Effector memory CD8-positive, alpha-beta T cell (primary cell): ENCODE measurements around the gene ELANE.
A peak's percentile ranks its signal among the peaks of the same experiment; 100 is the strongest.

Experiments
- ATAC-seq: fragments of 150-1000 bp; cut with Tn5 transposase; replicated peaks from 2 replicates; pipeline ENCODE4 v1.10.0; 2021; ENCODE audit warnings: mild to moderate bottlenecking, moderate library complexity
- DNase-seq, 3 experiments: peaks; one replicate each; pipeline ENCODE4 v3.0.0; 2021
- H3K27ac Mint-ChIP-seq, 2 donors: one replicate each; pipeline ENCODE4 v1.8.0; 2022; ENCODE audit warnings: mild to moderate bottlenecking in 2 of 2, mixed read lengths in 2 of 2, moderate library complexity in 2 of 2
- H3K27me3 Mint-ChIP-seq, 2 donors: one replicate each; pipeline ENCODE4 v1.8.0; 2022; ENCODE audit warnings: mixed read lengths in 2 of 2
- H3K36me3 Mint-ChIP-seq: one replicate; pipeline ENCODE4 v1.8.0; 2022; ENCODE audit warnings: mild to moderate bottlenecking, moderate library complexity, mixed read lengths; ENCODE audit not compliant: insufficient read depth
- H3K4me1 Mint-ChIP-seq, 2 donors: one replicate each; pipeline ENCODE4 v1.8.0; 2022; ENCODE audit warnings: low read depth in 2 of 2, mixed read lengths in 2 of 2
- H3K4me3 Mint-ChIP-seq, 2 donors: one replicate each; pipeline ENCODE4 v1.8.0; 2022; ENCODE audit warnings: mild to moderate bottlenecking in 2 of 2, mixed read lengths in 2 of 2, moderate library complexity in 2 of 2
- H3K9me3 Mint-ChIP-seq, 2 donors: one replicate each; pipeline ENCODE4 v1.8.0; 2022; ENCODE audit warnings: mixed read lengths in 2 of 2
- total RNA-seq, 9 experiments: gene quantifications; one replicate each; lab custom pipeline; 2026; lab: John Stamatoyannopoulos, UW

ELANE gene
- total RNA-seq = 0 to 0.24 (median 0) reads per million in 9 experiments

DNA sequence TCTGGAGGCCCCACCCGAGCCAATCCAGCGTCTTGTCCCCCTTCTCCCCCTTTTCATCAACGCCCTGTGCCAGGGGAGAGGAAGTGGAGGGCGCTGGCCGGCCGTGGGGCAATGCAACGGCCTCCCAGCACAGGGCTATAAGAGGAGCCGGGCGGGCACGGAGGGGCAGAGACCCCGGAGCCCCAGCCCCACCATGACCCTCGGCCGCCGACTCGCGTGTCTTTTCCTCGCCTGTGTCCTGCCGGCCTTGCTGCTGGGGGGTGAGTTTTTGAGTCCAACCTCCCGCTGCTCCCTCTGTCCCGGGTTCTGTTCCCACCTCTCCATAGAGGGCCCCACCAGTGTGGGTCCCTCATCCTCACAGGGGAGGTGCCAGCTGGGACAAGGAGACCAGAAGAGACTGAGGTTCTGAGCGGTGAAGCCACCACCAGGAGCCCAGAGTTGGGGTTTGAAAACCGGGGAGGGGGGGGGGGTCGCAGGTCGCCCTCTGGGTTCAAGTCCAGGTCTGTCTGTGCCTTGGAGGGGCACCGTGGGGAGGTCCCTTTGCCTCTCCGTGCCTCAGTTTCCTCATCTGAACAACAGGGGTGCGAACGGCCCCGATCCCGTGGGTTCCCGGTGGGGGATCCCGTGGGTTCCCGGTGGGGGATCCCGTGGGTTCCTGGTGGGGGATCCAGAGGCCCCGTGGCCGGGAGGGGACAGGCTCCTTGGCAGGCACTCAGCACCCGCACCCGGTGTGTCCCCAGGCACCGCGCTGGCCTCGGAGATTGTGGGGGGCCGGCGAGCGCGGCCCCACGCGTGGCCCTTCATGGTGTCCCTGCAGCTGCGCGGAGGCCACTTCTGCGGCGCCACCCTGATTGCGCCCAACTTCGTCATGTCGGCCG, at the start of gene ELANE:
Gene ELANE, plus strand, starts transcription at position 168 of the 878 bp plus-strand sequence. Its CDS starts 26 bp downstream, at position 194.
- Mint-ChIP-seq H3K9me3 (no peaks in the 10 kb centered on the region), H3K27me3 (peaks cover 15 to 37% of the 10 kb centered on the region in 2 donors), H3K36me3 (no peaks in the 10 kb centered on the region), H3K4me1 (peaks cover 1 to 3% of the 10 kb centered on the region in 2 donors), H3K4me3 (no peak within 1 kb of the TSS), H3K27ac (no peak within 1 kb of the TSS)
- no peak for ATAC-seq
- no peak for DNase-seq

DNA sequence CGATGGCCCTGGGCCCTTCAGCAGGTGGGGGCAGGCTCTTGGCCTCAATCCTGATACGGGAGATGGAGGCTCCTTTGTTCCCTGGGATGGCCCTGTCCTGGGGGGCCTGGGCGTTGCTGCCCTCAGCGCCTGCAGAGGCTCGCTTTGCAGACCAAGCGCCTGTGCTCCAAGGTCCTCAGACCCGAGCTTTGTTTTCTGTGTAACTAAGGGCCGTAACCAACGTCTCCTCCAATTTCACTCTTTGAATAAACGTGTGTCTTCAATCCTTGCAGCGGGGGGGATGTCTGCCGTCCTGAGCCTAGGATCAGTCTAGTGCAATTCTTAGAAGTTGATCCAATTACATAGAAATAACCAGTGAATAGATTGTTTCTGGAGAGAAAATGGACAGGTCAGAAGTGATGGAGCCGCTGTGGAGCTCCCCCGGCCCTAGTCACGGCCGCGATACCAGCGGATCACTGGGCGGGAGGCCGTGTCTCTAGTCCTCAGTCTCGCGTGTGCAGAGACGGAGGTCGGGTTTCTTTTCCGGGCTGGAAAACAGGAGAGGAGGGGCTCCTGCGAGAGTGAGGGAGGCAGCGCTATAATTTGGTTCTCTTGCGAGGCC, 49.5 kb upstream of the ELANE start:
- H3K27ac Mint-ChIP-seq = peak overlapping the region; percentile 90 to 95
- peaks cover 44 to 56% of the 10 kb centered on the region in 2 donors for H3K4me1 Mint-ChIP-seq
- ATAC-seq (no peak), DNase-seq (no peak)
- no peaks in the 10 kb centered on the region for H3K9me3 Mint-ChIP-seq
- peak overlapping the region; percentile 85 to 87 for H3K4me3 Mint-ChIP-seq
- no peaks in the 10 kb centered on the region for H3K27me3 Mint-ChIP-seq
- H3K36me3 Mint-ChIP-seq = peaks cover 93% of the 10 kb centered on the region

DNA sequence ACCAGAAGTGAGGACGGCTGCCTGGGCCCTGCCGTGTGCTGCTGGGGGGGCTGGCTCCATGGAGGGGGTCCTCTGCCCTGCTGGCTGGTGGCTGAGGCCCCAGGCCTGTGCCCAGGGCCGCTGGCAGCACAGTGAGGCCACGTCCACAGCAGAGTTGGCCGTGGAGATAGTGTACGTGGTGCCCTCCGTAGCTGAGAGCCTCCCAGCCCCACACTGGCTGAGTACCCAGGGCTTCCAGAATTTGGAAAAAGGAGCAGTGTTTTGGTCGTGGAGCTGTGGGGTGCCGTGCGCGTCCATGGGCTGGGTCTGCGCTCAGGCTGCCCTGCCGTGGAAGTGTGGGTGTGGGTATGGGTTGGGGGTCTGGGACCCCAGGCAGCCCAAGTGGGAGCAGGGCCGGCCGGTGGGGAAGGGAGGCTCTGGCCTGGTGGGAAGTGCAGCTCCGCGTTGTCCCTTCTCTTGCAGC, 49.0 kb upstream of the ELANE start:
- no peak for DNase-seq
- Mint-ChIP-seq H3K27ac (peak overlapping the region; percentile 90 to 95), H3K9me3 (no peaks in the 10 kb centered on the region), H3K4me1 (peaks cover 44 to 57% of the 10 kb centered on the region in 2 donors), H3K36me3 (peaks cover 97% of the 10 kb centered on the region), H3K27me3 (no peaks in the 10 kb centered on the region), H3K4me3 (peak overlapping the region; percentile 85 to 87)
- ATAC-seq = no peak

DNA sequence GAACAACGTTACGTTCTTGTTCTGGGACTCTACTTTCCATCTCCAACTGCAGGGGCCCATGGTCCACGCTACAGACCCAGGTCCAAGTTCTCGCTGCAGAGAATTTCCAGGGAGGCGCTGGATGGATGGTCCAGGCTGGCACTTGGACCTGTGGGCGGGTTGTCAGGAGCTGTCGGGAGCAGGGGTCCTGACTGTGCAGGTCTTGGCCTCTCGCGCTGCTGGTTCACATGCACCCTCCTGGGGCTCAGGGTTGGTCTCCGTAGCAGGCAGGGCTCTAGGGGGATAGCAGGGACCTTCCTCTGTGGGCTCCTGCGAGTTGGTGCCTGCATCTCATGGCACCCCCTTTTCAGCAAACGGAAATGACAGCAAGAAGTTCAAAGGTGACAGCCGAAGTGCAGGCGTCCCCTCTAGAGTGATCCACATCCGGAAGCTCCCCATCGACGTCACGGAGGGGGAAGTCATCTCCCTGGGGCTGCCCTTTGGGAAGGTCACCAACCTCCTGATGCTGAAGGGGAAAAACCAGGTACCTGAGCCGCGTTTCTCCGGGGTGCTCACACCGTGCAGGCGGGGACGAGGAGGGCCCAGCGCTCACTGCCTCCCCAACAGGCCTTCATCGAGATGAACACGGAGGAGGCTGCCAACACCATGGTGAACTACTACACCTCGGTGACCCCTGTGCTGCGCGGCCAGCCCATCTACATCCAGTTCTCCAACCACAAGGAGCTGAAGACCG, 48.3 kb upstream of the ELANE start:
- peaks cover 43 to 56% of the 10 kb centered on the region in 2 donors for H3K4me1 Mint-ChIP-seq
- ATAC-seq (no peak), DNase-seq (no peak)
- H3K27ac Mint-ChIP-seq = peak overlapping the region in 1 of 2 donors; percentile 95
- H3K36me3 Mint-ChIP-seq = peaks cover 97% of the 10 kb centered on the region
- H3K27me3 Mint-ChIP-seq = no peaks in the 10 kb centered on the region
- H3K4me3 Mint-ChIP-seq = peak overlapping the region in 1 of 2 donors; percentile 21
- no peaks in the 10 kb centered on the region for H3K9me3 Mint-ChIP-seq

DNA sequence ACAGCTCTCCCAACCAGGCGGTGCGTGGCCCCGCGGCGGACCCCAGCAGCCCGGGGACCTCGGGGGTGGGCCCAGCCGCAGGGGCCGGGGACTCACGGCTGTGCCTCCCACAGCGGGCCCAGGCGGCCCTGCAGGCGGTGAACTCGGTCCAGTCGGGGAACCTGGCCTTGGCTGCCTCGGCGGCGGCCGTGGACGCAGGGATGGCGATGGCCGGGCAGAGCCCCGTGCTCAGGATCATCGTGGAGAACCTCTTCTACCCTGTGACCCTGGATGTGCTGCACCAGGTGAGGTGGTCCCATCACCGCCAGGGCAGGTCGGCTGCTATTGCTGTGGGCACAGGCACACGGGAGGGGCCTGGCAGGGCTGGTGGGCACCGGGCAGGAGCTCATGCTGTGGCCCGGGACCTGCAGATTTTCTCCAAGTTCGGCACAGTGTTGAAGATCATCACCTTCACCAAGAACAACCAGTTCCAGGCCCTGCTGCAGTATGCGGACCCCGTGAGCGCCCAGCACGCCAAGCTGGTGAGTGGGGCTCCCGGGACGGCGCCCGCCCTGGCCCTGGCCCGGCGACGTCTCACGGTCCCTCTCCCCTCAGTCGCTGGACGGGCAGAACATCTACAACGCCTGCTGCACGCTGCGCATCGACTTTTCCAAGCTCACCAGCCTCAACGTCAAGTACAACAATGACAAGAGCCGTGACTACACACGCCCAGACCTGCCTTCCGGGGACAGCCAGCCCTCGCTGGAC, 47.5 kb upstream of the ELANE start:
- ATAC-seq (no peak), DNase-seq (no peak)
- H3K4me1 Mint-ChIP-seq = peaks cover 36 to 49% of the 10 kb centered on the region in 2 donors
- H3K27me3 Mint-ChIP-seq = no peaks in the 10 kb centered on the region
- no peaks in the 10 kb centered on the region for H3K9me3 Mint-ChIP-seq
- no peak overlapping the region for H3K4me3 Mint-ChIP-seq
- peak overlapping the region in 1 of 2 donors; percentile 95 for H3K27ac Mint-ChIP-seq
- H3K36me3 Mint-ChIP-seq = peaks cover 97% of the 10 kb centered on the region

DNA sequence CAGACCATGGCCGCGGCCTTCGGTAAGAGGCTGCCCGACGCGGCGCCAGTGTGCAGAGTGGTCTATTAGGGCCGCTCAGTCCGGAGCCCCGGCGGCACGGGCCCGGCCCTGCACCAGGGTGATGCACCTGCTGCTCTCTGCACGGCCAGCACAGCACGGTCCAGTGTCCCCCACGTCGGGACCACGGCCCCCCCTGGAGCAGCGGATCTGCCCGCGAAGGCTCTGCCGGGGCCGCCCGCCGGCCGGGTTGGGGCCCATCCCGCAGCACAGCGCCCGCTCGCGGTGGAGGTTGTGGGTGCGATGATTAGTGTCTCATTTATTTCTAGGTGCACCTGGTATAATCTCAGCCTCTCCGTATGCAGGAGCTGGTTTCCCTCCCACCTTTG, 46.9 kb upstream of the ELANE start:
- Mint-ChIP-seq H3K27me3 (no peaks in the 10 kb centered on the region), H3K4me1 (peaks cover 30 to 43% of the 10 kb centered on the region in 2 donors), H3K9me3 (no peaks in the 10 kb centered on the region), H3K36me3 (peaks cover 97% of the 10 kb centered on the region), H3K4me3 (no peak overlapping the region), H3K27ac (peak overlapping the region in 1 of 2 donors; percentile 74)
- ATAC-seq (no peak), DNase-seq (no peak)

DNA sequence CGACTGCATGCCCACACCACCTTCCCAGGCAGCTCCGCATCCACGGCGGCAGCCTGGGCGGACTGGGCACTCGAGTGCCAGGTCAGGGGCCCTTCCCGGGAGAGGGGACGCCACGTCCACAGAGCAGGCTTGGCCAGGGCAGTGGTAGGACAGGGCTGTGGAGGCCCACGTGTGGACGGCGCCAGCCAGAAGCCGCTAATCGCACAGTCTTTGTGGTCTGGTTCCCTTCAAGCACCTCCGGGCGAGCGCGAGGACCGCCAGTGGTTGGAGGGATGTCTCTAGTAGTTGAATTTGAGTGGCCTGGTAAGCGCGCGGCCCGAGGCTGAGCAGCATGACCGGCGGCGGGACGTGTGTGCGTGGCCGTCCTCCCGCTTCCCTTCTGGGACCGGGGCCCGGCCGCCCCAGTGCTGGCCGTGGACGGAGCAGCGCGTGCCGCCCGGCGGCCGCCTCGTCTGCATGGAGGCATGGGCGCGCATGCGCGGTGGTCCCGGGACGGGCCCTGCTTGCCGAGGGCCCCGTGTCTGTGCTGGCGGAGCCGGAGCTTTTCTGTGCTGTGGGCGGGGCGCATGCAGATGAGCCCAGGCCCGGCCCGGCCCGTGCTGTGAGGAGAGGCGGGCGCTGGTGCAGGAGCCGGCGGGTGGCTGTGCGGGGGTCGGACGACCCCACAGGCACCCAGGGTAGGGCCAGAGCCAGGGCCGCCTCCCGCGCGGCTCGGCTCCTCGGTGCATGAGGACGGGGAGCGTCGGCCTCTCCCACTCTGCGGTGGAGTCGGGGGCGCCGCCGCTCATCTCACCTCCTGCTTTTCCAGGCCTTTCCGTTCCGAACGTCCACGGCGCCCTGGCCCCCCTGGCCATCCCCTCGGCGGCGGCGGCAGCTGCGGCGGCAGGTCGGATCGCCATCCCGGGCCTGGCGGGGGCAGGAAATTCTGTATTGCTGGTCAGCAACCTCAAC, 46.2 kb upstream of the ELANE start:
- Mint-ChIP-seq H3K4me3 (no peak overlapping the region), H3K27ac (peak overlapping the region in 1 of 2 donors; percentile 74), H3K4me1 (peaks cover 24 to 37% of the 10 kb centered on the region in 2 donors), H3K36me3 (peaks cover 97% of the 10 kb centered on the region), H3K27me3 (no peaks in the 10 kb centered on the region), H3K9me3 (no peaks in the 10 kb centered on the region)
- ATAC-seq = no peak
- no peak for DNase-seq

DNA sequence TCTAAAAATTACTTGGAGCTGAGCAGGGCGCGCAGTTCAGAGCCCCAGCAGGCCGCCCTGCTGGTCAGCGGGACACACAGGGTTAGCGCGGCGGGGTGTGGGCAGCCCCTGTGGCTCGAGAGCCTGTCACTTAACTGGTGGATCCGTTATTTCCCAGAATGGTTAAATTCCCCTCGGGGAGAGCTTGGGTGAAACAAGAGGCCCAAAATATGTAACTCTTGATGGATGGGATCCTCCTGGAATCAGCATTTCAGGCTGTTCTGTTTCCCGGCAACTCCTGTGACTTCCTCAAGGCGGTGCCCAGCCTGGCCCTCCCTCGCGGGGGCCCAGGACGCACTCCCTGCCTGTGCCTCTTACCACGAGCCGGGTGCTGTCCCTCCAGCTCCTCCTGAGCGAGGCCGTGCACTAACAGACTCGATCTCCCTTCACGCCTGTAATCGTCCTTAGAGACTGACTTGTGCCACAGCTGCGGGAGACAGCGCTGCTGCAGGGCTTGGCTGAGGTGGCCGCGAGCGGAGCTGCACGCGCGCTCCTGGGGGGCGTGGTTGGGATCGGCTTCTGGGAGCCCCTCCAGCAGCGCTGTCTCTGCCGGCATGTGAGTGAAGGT, 45.2 kb upstream of the ELANE start:
- Mint-ChIP-seq H3K9me3 (no peaks in the 10 kb centered on the region), H3K27me3 (no peaks in the 10 kb centered on the region), H3K36me3 (peaks cover 97% of the 10 kb centered on the region), H3K27ac (peak overlapping the region in 1 of 2 donors; percentile 87), H3K4me3 (peak overlapping the region in 1 of 2 donors; percentile 12), H3K4me1 (peaks cover 17 to 27% of the 10 kb centered on the region in 2 donors)
- no peak for DNase-seq
- ATAC-seq = no peak

DNA sequence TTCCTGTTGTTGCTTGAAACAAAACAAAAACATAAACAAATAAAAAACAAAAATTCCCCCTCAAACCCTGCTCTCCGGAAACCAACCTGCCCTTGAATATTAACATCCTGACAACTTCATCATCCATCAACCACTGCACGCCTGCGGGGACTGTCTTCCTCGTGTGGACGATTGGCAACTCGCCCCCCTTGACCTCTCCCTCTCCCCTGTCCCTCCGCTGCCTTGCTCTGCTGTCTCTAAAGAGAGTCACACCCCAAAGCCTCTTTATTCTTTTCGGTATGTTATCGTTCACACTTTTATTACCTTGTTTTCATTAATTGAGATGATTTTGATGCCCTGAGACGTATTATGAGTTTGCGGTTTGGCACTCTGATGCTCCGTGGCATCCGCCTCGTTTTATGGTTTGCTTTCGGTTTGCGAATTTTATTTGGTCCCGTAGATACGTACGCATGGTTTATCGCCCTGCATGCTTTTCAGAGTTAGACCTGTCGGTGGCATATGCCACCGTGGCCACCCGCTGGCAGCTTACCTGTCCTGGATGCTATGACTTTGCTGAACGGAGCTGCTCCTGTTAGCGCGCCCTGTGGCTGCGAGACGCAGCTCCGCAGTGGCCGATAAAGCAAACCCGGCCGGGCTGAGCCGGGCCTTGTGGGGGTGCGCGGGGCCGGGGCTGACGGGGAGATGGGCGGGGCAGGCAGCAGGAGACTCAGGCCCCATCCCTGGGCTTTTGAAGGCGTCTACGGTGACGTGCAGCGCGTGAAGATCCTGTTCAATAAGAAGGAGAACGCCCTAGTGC, 44.3 kb upstream of the ELANE start:
- ATAC-seq (no peak), DNase-seq (no peak)
- H3K4me1 Mint-ChIP-seq = peaks cover 9 to 19% of the 10 kb centered on the region in 2 donors
- H3K27ac Mint-ChIP-seq = peak overlapping the region in 1 of 2 donors; percentile 87
- no peaks in the 10 kb centered on the region for H3K27me3 Mint-ChIP-seq
- H3K4me3 Mint-ChIP-seq = no peak overlapping the region
- no peaks in the 10 kb centered on the region for H3K9me3 Mint-ChIP-seq
- H3K36me3 Mint-ChIP-seq = peaks cover 92% of the 10 kb centered on the region

DNA sequence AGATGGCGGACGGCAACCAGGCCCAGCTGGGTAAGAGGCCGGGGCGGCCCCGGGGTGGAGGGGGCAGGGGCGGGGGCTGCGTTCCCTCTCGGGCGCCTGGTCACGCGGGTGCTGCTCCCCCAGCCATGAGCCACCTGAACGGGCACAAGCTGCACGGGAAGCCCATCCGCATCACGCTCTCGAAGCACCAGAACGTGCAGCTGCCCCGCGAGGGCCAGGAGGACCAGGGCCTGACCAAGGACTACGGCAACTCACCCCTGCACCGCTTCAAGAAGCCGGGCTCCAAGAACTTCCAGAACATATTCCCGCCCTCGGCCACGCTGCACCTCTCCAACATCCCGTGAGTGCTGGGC, 43.7 kb upstream of the ELANE start:
- Mint-ChIP-seq H3K36me3 (peaks cover 92% of the 10 kb centered on the region), H3K9me3 (no peaks in the 10 kb centered on the region)

More for the DNA sequence above, 43.7 kb upstream of the ELANE start:
- ATAC-seq (no peak), DNase-seq (no peak)
- H3K4me3 Mint-ChIP-seq = no peak overlapping the region
- peak overlapping the region in 1 of 2 donors; percentile 72 for H3K27ac Mint-ChIP-seq
- H3K27me3 Mint-ChIP-seq = no peaks in the 10 kb centered on the region
- H3K4me1 Mint-ChIP-seq = peaks cover 5 to 14% of the 10 kb centered on the region in 2 donors
